Activated naive CD4-positive, alpha-beta T cell (primary cell): Measurements from ENCODE around the gene HERC3.

ENCODE experiments used
- DNase-seq, 4 experiments: peaks; one replicate each; lab custom pipeline; 2025; lab: John Stamatoyannopoulos, UW

Gene HERC3

DNA sequence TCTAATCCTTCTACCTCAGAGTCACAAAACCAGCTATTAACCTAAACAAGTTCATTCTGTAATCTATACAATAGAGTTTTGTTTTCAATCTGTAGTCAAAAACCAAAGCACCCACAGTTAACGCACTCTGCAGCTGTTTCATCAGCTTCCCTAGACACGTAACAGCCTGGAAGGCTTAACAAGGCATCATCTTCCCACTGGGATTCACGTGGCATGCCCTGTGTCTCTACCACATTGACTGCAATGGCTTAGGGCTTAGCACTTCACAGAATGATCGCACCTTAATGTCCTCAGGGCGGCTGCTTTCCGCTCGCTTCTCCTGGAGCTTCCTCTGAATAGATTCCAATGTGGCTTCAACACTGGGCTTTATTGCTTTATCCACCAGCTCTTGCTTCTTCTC, 155.1 kb downstream of the HERC3 start:
- no peak for DNase-seq

DNA sequence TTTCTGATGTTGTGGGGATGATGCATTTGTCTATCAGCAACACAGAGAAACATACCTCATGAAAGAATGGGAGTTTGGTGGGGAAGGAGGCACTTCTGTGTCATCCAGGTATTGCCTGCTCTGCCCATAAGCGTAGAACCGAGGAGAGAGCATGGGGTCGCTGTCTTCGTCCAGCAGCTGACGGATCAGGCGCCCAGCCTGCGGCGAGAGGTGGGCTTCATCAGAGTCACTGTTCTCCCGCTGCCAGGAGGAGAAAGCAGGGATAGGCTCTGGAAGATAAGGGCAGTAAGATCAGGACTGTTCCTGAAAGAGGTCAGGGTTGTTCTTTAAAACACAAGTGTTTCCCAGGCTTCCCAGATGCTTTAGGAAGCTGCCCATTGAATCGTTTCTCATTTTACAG, 158.1 kb downstream of the HERC3 start:
- DNase-seq, result no peak

DNA sequence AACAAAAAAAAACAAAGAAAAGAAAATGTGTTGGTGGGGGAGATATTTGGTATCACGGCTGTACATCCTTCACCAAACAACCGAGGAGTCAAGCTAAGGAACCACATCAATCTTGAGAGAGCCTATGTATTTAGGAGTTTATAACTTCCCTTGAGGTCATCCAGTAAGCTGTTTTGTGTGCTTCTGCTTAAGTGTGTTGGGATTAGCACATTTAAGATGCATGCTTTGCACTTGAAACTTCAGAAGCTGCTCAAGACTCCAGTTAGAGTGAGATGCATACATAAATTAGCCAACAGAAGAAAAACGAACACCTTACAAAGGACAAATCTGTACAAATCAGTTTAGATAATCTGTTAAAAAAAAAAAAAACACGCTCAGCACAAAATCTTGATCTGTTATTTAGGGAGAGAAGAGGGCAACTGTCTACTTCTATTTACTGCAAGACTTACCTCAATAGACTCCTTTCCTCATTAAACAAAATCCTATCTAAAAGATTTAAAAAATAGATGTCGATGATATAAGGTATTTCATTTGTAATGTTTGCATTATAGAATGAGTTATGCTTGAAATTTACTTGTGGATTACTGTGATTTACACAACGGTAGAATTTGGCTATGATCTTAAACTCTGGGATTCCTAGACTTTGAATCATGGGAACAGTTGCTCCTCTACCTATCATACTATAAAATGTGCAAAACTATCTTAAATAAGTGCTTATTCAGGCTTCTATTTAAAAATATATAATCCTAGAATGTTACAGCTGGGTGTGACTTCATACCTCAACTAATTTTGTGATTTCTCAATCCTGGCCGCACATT, 159.2 kb downstream of the HERC3 start:
- no peak for DNase-seq

DNA sequence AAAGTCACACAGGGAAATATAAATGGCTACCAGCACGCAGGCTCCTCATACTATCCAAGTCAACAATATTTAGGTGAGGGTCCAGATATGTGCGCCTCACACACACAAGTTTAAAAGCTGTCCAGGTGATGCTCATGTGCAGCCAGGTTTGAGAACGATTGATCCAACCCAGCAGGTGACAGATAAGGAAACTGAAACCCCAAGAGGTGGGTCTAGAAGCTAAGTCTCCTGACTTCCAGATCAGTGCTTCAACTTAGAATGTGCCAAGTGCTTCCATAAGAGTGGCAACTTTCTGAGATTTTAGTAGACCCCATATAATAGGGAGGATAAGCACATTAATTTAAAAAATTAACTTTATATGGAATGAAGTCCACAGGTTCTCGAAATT, 159.8 kb downstream of the HERC3 start:
- no peak for DNase-seq

DNA sequence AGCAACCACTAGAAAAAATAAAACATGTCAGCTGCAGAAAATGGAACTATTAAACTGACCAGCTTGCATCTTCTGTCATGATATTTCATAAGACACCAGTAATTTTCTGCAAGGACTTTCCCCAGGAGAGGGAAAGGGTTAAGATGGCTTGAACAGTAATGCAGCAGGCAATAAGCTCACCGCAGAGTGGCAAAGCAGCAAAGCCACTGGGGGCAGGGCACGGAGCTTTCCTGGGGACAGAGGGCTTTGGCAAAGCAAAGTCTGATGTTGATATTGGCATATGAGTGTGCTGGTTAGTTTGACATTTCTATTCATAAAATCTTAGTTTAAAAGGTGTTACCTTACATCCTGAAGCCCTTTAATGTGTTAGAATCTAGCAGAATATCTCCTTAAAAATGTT, 160.5 kb downstream of the HERC3 start:
- no peak for DNase-seq

DNA sequence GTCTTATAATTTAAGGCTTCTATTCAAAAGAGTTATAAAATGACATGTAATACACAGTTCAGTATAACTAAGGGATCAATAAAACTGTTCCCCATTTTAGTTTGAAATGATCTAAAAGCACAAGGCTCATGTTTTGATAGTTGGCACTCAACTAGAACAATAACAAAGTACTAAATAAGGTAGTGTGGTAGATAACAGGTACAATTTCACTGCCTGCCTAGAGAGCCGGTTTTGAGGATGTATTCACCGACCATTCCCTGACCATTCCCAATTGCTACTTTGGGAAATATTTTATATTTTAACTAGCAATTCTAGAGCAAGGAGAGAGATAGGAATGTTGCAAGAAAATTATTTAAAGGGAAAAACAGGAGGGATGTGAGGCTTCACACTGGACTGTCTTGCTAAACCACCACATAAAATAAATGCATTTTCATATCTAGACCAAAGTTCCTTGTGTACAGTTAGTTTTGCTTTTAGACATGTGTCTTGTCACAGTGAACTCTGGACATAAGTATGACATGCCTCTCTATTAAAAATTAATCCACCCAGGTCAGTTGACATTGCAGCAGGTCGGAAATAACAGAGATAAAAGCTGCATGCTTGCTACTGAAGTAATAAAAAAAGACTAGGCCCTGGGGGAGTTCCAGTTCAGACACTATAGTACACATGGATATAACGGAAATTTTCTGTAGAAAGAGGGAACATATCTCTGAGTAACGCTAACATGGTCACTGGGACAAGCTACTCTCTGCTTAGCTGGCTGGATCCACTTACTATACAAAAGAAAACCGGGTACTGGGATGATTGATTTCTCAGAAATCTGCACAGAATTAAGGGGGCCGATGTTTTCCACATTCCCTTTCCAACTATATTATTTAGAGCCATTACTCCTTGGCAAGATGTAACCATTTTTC, 161.6 kb downstream of the HERC3 start:
- DNase-seq, result no peak

DNA sequence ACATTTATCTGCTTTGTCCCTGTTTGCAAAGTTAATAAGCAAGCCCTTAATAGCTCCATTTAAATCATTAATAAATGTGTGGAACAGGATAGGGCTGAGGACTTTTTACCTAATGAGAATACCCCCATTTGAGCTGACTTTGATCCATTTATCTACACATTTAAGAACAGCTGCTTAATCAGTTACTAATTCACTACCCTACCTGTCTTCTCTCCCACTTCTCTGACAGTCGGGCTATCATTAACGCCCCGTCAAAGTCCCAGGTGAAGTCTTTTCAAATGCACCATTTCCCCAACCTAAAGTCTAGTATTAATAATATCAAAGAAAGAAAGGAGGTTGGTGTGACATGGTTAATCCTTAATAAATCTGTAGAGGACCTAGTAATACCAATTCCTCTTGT, 162.5 kb downstream of the HERC3 start:
- no peak for DNase-seq

DNA sequence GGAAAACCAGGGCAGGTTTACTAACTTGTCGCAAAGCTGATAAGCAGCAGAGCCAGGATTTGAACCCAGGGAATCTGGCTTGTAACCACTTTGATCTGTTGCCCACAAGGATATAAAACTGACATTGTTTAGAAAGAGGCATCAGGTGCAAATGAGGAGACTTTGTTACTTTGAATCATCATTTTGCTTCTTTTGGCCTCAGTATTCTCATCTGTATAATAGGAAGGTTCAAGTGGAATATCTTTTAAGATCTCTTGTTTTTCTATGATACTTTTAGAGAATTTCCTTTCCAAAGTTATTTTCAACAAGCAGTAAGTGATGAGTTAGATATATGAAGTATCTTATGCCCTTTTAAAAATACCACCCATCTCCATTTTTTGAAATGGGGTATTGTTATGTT, 163.2 kb downstream of the HERC3 start:
- no peak for DNase-seq

DNA sequence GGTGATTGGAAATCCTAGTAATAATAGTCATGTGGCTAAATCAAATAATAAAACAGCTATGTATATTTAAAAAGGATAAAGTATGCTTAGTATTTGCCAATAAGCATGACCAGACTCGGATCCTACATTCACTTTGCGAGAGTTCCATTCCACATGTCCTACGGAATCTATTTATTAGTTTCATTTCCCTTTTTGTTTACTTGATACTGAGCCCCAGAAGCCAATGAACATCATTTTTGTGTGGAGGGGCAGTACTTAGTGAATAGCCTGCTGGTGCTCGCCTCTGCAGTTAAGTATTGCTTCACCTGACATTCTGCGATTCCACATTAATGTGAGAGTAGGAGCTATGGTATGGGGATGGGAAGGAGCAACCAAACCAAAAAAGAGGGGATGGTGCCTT, 163.9 kb downstream of the HERC3 start:
- no peak for DNase-seq

DNA sequence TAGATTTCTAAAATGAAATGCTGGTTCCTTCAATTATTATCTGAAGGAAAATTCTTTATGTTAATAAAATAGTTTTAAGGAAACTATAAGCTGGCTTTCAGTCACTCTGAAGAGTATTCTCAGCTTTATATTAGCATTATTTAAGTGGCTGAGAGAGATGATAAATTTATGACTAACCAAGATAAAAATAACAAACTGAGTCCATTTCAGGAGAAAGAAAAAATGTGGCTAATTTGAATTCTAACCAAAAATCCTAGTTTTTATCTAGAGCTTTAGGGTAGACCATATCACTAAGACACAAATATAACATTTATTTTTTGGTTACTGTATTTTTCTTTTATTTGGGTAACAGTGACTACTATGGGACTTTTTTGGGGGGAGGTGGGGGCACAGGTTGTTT, 164.8 kb downstream of the HERC3 start:
- DNase-seq, result no peak

DNA sequence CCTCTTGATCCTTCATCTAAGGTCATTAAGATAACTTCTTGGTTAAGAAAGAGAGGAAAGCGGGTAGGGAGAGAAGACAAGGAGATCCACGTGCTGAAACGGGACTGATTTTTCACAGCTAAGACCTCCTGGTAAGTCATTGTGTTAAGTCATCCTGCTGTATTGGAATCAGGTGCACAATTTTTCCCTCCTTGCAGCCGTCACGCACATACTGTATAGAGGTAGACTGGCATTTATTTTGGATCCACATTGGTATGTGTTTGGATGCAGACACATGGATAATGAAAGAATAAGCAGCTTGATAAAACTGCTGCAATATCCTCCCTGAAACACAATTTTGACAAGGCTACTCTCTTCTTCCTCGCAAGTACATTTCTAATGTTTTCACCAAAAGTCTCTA, 165.5 kb downstream of the HERC3 start:
- DNase-seq, result no peak
